Activated naive CD8-positive, alpha-beta T cell treated with anti-CD3 and anti-CD28 coated beads for 36 hours (primary cell): Measurements from ENCODE around the gene CMTM3. TPM values are rescaled to one million over a fixed set of nuclear protein-coding genes. Genes with fewer than 3 reads are reported as not detected.
A peak's percentile ranks its signal among the peaks of the same experiment; 100 is the strongest.
"Not testable (repeated sequence)": the region's sequence is repeated elsewhere in the genome, so short reads cannot be mapped to it uniquely, and the experiment has no call there.

Source experiments
- DNase-seq: peaks from one replicate; pipeline ENCODE4 v3.0.0; 2021
- H3K27ac Mint-ChIP-seq: one replicate; pipeline ENCODE4 v1.8.0; 2022; ENCODE audit warnings: mild to moderate bottlenecking, moderate library complexity, mixed read lengths
- H3K27me3 Mint-ChIP-seq: one replicate; pipeline ENCODE4 v1.8.0; 2022; ENCODE audit warnings: mild to moderate bottlenecking, mixed read lengths
- H3K36me3 Mint-ChIP-seq: one replicate; pipeline ENCODE4 v1.8.0; 2021; ENCODE audit warnings: mild to moderate bottlenecking, mixed read lengths
- H3K4me1 Mint-ChIP-seq: one replicate; pipeline ENCODE4 v1.8.0; 2021; ENCODE audit warnings: mixed read lengths
- H3K4me3 Mint-ChIP-seq: one replicate; pipeline ENCODE4 v1.8.0; 2022; ENCODE audit warnings: mild to moderate bottlenecking, moderate library complexity, mixed read lengths
- H3K9me3 Mint-ChIP-seq: one replicate; pipeline ENCODE4 v1.8.0; 2022; ENCODE audit warnings: mixed read lengths
- total RNA-seq, 2 experiments: library from RNA; stranded (reverse); gene quantifications; one replicate each; pipeline ENCODE4 v1.2.3, GENCODE V29; 2021

Gene CMTM3
- total RNA-seq, 2 experiments from 2014 or later, result 55.1 to 60.5 TPM

DNA sequence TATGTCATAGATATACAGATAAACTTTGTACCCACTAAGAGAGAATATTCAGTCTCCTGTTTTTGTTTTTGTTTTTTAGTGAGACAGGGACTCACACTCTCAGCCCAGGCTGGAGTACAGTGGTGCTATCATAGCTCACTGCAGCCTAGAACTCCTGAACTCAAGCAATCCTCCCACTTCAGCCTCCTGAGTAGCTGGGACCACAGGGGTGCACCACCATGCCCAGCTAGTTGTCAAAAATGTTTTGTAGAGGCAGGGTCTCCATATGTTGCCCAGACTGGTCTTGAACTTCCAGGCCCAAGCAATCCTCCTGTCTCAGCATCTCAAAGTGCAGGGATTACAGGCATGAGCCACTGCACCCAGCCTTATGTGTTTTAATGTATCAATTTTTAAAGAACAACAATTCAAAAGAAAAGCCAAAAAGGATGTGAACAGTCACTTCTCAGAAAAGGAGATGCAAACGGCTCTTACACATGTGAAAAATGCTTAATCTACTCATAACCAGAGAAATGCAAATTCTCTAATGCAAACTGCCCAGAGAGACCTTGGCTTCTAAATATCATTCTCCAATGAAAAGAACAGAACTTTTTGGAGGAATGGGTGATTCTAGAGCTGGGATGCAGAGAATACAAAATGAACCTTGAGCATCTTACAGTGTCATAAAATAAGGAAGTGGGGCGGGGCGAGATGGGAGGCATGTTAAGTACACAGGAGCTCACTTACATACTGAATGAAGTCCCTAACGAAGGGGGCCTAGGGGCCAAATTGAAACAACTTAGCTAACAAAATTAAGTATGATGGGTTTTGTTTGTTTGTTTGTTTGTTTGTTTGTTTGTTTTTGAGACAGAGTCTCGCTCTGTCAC, 7.3 kb upstream of the CMTM3 start:
- Mint-ChIP-seq H3K4me3 (no peak overlapping the region), H3K9me3 (peaks cover 9% of the 10 kb centered on the region), H3K36me3 (peaks cover 5% of the 10 kb centered on the region), H3K27ac (peak overlapping the region; percentile 82), H3K27me3 (no peaks in the 10 kb centered on the region), H3K4me1 (peaks cover 31% of the 10 kb centered on the region)
- DNase-seq, result no peak

- peak overlapping the region; percentile 48 for H3K27ac Mint-ChIP-seq
- H3K4me3 Mint-ChIP-seq, result no peak overlapping the region
- H3K36me3 Mint-ChIP-seq, result peaks cover 5% of the 10 kb centered on the region
- DNase-seq, result no peak
- H3K27me3 Mint-ChIP-seq, result no peaks in the 10 kb centered on the region
- peaks cover 9% of the 10 kb centered on the region for H3K9me3 Mint-ChIP-seq
- peaks cover 34% of the 10 kb centered on the region for H3K4me1 Mint-ChIP-seq
Measured at GRCh38 chr16:66598111-66598510, 6.4 kb upstream of the CMTM3 start.

GRCh38 chr16:66599726-66600125, 4.8 kb upstream of the CMTM3 start:
- peaks cover 39% of the 10 kb centered on the region for H3K4me1 Mint-ChIP-seq
- no peak overlapping the region for H3K4me3 Mint-ChIP-seq
- peak overlapping the region; percentile 20 for H3K27ac Mint-ChIP-seq

DNA sequence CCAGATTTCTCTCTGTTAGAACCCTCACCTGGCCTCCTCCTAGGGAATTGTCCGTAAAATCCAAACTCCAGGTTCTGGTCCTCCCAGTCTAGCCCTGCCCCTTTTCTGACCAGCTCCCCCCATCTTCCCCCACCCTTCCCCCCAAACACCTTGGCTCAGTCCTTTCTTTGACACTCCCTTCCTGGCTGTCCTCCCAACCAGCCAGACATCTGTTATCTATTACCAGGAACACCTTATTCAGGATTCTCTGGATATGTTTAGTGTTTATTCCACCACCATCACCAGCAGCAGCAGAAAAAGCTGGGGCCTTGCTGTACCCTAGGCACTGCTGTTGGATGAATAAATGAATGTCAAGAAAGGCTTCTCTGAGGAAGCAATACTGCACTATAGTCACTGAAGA, 4.0 kb upstream of the CMTM3 start:
- DNase-seq, result no peak
- H3K9me3 Mint-ChIP-seq, result peaks cover 6% of the 10 kb centered on the region
- H3K36me3 Mint-ChIP-seq, result peaks cover 5% of the 10 kb centered on the region
- H3K27me3 Mint-ChIP-seq, result no peaks in the 10 kb centered on the region
- H3K4me1 Mint-ChIP-seq, result peaks cover 35% of the 10 kb centered on the region
- H3K4me3 Mint-ChIP-seq, result no peak overlapping the region
- H3K27ac Mint-ChIP-seq, result no peak overlapping the region

More at GRCh38 chr16:66599726-66600125, 4.8 kb upstream of the CMTM3 start:
- Mint-ChIP-seq H3K9me3 (peaks cover 6% of the 10 kb centered on the region), H3K27me3 (no peaks in the 10 kb centered on the region), H3K36me3 (peaks cover 5% of the 10 kb centered on the region)
- DNase-seq, result no peak

- Mint-ChIP-seq H3K27me3 (no peaks in the 10 kb centered on the region), H3K9me3 (peaks cover 6% of the 10 kb centered on the region), H3K36me3 (peaks cover 7% of the 10 kb centered on the region), H3K4me1 (peaks cover 40% of the 10 kb centered on the region), H3K4me3 (no peak overlapping the region), H3K27ac (no peak overlapping the region)
- DNase-seq, result no peak
Measured at GRCh38 chr16:66601471-66601870, 3.0 kb upstream of the CMTM3 start.

- Mint-ChIP-seq H3K4me3 (peak overlapping the region; percentile 86), H3K36me3 (peaks cover 7% of the 10 kb centered on the region), H3K4me1 (peaks cover 43% of the 10 kb centered on the region), H3K27me3 (no peaks in the 10 kb centered on the region), H3K9me3 (peaks cover 6% of the 10 kb centered on the region), H3K27ac (peak overlapping the region; percentile 88)
- peak; percentile 70 for DNase-seq
Measured at GRCh38 chr16:66603537-66604375, 748 bp upstream of the CMTM3 start.

DNA sequence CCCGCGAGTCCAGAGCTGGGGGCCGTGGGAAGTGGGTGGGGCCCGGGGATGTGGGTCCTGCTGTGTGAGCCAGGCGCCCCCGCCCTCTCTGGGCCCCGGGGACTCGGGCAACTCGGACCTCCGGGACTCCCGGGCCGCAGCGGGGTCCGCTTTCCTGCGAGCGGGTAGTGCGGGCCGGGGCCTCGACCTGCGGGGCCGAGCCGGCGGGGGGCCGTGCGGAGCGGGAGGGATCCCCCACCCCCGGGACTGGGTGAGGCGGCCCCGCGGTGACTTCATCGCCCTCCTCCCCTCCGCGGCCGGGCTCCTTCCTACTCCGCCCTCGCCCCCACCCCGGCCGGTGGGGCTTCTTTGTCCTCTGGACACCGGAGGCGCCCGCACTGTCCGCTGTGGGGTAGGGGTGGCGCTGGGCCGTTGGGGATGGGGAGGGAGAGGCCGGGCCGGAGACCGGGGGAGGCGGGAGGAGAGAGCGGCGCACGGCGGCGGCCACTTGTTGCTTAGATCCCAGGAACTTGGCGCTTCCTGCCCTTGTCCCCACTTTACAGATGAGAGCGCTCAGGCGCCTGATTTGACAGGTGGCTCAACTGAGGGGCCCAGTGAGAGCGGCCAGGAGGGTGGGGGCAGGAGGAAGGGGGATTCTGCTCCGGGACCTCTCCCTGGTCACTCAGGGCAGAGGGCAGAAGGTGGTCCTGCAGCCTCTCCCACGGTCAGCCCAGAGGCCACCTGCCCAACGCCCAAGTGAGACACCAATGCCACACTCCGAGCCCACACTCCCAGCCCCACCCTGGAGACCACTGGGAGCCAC, 874 bp downstream of the CMTM3 start:
- Mint-ChIP-seq H3K4me3 (peak overlapping the region; percentile 80), H3K9me3 (peaks cover 6% of the 10 kb centered on the region), H3K27me3 (no peaks in the 10 kb centered on the region), H3K36me3 (peaks cover 7% of the 10 kb centered on the region), H3K4me1 (peaks cover 32% of the 10 kb centered on the region), H3K27ac (peak overlapping the region; percentile 75)
- peak; percentile 57 for DNase-seq

GRCh38 chr16:66605979-66606751, 1.7 kb downstream of the CMTM3 start:
- Mint-ChIP-seq H3K9me3 (peaks cover 3% of the 10 kb centered on the region), H3K4me1 (peaks cover 32% of the 10 kb centered on the region), H3K27me3 (no peaks in the 10 kb centered on the region), H3K4me3 (peak overlapping the region; percentile 80), H3K27ac (peak overlapping the region; percentile 75), H3K36me3 (peaks cover 3% of the 10 kb centered on the region)
- peak; percentile 13 for DNase-seq

DNA sequence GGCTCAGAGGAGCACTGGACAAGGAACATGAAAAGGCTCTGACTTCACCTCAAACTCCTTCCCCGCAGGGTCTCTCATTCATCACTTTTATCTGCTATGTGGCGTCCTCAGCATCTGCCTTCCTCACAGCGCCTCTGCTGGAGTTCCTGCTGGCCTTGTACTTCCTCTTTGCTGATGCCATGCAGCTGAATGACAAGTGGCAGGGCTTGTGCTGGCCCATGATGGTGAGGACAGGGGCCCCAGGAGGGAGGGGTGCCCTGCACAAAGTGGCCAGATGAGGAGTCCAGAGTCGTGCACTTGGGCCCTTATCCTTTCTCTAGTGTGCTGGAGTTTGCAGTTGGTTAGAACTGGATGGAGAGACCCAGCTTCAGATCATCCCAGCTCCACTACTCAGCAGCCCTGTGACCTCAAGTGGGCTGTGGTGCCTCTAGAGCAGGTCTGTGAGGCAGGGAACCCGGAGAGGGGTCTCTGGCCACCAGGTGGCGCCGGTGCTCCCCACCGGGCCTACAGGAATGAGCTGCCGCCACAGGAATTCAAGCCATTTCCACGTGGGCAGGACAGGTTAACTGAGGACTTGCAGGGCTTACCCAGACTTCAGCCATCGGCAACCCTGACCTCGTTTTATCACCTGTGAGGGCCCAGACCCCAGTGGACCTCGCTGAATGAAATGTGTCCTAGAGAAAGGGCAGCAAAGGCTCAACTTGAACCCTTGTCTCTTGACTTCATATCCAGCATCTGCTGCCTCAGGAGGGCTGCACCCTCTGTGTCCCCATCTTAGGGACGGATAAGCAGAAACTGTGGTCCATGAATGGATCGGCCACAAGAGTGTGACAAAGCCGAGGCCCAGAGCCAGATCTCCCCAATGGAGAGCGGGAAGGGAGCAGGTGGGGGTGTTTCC, 4.0 kb downstream of the CMTM3 start:
- H3K36me3 Mint-ChIP-seq, result peaks cover 3% of the 10 kb centered on the region
- no peaks in the 10 kb centered on the region for H3K27me3 Mint-ChIP-seq
- no peaks in the 10 kb centered on the region for H3K9me3 Mint-ChIP-seq
- H3K4me3 Mint-ChIP-seq, result no peak overlapping the region
- H3K27ac Mint-ChIP-seq, result peak overlapping the region; percentile 48
- peak; percentile 85 for DNase-seq
- H3K4me1 Mint-ChIP-seq, result peaks cover 28% of the 10 kb centered on the region

DNA sequence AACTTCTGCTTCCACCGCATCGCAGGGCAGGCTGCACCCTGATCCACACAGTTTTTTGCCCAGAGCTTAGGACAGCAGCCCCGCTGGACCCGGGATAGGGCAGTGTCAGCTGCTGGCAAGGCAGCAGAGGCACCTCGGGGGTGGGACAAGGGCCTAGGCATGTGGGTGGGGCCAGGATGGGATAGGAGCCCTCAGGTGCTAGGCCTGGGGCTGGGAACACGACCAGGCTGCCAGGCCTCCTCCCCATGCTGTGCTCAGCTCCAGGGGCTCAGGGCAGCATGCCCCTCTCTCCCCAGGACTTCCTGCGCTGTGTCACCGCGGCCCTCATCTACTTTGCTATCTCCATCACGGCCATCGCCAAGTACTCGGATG, 4.6 kb downstream of the CMTM3 start:
- Mint-ChIP-seq H3K4me1 (peaks cover 23% of the 10 kb centered on the region), H3K27ac (no peak overlapping the region), H3K27me3 (no peaks in the 10 kb centered on the region), H3K36me3 (peaks cover 3% of the 10 kb centered on the region), H3K4me3 (no peak overlapping the region), H3K9me3 (no peaks in the 10 kb centered on the region)
- DNase-seq, result no peak

- DNase-seq, result no peak
- Mint-ChIP-seq H3K36me3 (peaks cover 3% of the 10 kb centered on the region), H3K27ac (peak overlapping the region; percentile 11), H3K4me1 (peaks cover 23% of the 10 kb centered on the region), H3K9me3 (no peaks in the 10 kb centered on the region), H3K4me3 (no peak overlapping the region), H3K27me3 (no peaks in the 10 kb centered on the region)
Measured at GRCh38 chr16:66610111-66610820, 5.8 kb downstream of the CMTM3 start.

DNA sequence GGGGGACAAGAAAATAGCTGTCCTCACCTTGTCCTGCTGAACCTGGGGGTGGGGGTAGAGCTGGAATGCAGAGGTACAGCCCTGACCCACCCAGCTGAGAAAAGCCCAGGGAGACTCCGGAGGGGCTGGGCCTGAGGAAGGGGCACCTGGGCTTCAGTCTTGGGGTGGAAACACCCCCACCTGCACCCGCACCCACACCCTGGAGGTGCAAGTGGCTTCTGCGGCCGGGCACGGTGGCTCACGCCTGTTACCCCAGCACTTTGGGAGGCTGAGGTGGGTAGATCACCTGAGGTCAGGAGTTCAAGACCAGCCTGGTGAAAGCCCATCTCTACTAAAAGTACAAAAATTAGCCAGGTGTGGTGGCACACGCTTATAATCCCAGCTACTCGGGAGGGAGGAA, 7.4 kb downstream of the CMTM3 start:
- not testable (repeated sequence) for H3K27ac Mint-ChIP-seq, H3K36me3 Mint-ChIP-seq

GRCh38 chr16:66612422-66612821, 7.9 kb downstream of the CMTM3 start:
- Mint-ChIP-seq H3K9me3 (no peaks in the 10 kb centered on the region), H3K36me3 (no peaks in the 10 kb centered on the region), H3K27me3 (no peaks in the 10 kb centered on the region), H3K4me3 (no peak overlapping the region), H3K4me1 (peaks cover 10% of the 10 kb centered on the region), H3K27ac (no peak overlapping the region)
- DNase-seq, result no peak

More for the DNA sequence above, 7.4 kb downstream of the CMTM3 start:
- H3K27me3 Mint-ChIP-seq, H3K9me3 Mint-ChIP-seq, H3K4me3 Mint-ChIP-seq, DNase-seq: not testable (repeated sequence)
- H3K4me1 Mint-ChIP-seq, result peaks cover 15% of the 10 kb centered on the region
